Neural cell (in vitro differentiated cells): Measurements from ENCODE around the gene SNX30.

Experiments
- CTCF ChIP-seq: fragments of 450-650 bp; IDR thresholded peaks from 2 replicates; pipeline ENCODE4 v1.5.1; 2014; ENCODE audit warnings: antibody characterized with exemption, mild to moderate bottlenecking, moderate library complexity; ENCODE audit not compliant: poor library complexity, severe bottlenecking
- POLR2AphosphoS5 ChIP-seq: IDR thresholded peaks from 2 replicates; pipeline ENCODE4 v1.6.1; 2012
- TAF1 ChIP-seq: IDR thresholded peaks from 2 replicates; pipeline ENCODE4 v1.6.1; 2012; ENCODE audit warnings: low read depth

GRCh38 chr9:112868461-112868860 lies 117.9 kb downstream of the SNX30 start:
- TF ChIP-seq POLR2AphosphoS5 (no peak), TAF1 (no peak), CTCF (no peak)
